ENCODE measurements around the gene GCM1. TPM values are rescaled to one million over a fixed set of nuclear protein-coding genes. Genes with fewer than 3 reads are reported as not detected.

Gene GCM1
- total RNA-seq, 4 donors from 2014 or later, result not detected

- Histone ChIP-seq H3K27me3 (no peaks in the 10 kb centered on the region), H3K9me3 (no peaks in the 10 kb centered on the region), H3K4me3 (no peak overlapping the region), H3K27ac (no peak overlapping the region), H3K4me1 (no peaks in the 10 kb centered on the region), H3K36me3 (peaks cover 0 to 94% (median 0%) of the 10 kb centered on the region in 3 donors)
- TF ChIP-seq, protein P1, sequence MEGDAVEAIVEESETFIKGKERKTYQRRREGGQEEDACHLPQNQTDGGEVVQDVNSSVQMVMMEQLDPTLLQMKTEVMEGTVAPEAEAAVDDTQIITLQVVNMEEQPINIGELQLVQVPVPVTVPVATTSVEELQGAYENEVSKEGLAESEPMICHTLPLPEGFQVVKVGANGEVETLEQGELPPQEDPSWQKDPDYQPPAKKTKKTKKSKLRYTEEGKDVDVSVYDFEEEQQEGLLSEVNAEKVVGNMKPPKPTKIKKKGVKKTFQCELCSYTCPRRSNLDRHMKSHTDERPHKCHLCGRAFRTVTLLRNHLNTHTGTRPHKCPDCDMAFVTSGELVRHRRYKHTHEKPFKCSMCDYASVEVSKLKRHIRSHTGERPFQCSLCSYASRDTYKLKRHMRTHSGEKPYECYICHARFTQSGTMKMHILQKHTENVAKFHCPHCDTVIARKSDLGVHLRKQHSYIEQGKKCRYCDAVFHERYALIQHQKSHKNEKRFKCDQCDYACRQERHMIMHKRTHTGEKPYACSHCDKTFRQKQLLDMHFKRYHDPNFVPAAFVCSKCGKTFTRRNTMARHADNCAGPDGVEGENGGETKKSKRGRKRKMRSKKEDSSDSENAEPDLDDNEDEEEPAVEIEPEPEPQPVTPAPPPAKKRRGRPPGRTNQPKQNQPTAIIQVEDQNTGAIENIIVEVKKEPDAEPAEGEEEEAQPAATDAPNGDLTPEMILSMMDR (IDR thresholded peaks at IDR 0.05), result no peak
- TF ChIP-seq POLR2A (IDR thresholded peaks at IDR 0.05), result no peak
- no peak for DNase-seq
Observed at GRCh38 chr6:53095270-53095669, 53.4 kb downstream of the GCM1 start.

- no peak for DNase-seq
- Histone ChIP-seq H3K4me1 (no peaks in the 10 kb centered on the region), H3K27ac (no peak overlapping the region), H3K9me3 (no peaks in the 10 kb centered on the region), H3K4me3 (no peak overlapping the region), H3K36me3 (peaks cover 0 to 89% (median 0%) of the 10 kb centered on the region in 3 donors), H3K27me3 (no peaks in the 10 kb centered on the region)
- TF ChIP-seq, protein P1 (IDR thresholded peaks at IDR 0.05), result no peak
- TF ChIP-seq POLR2A (IDR thresholded peaks at IDR 0.05), result no peak
Observed at GRCh38 chr6:53090576-53090975, 58.1 kb downstream of the GCM1 start.

DNA sequence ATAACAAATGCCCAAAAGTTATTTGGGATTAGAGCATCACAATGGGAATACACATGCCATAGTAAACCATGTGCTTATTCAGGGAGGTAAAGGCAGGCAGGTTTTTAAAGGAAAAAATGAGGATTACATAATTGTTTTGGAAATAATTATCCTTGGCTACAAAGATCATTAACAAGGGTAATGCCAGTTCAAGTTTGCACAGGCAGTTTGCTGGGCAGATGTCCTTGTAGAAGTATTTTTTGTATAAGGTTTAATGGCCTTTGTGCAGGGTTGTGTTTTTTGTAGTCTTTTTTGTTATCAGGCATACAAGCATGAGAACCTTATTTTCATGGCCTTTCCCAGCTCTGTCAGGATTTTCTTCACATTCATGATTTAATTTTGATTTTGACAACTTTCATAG is 58.7 kb downstream of the GCM1 start:
- peaks cover 0 to 89% (median 0%) of the 10 kb centered on the region in 3 donors for H3K36me3 ChIP-seq

GRCh38 chr6:53086302-53086701 is 62.3 kb downstream of the GCM1 start:
- no peak for DNase-seq
- TF ChIP-seq, protein P1 (IDR thresholded peaks at IDR 0.05), result no peak
- TF ChIP-seq POLR2A (IDR thresholded peaks at IDR 0.05), result no peak
- Histone ChIP-seq H3K27me3 (no peaks in the 10 kb centered on the region), H3K9me3 (no peaks in the 10 kb centered on the region), H3K4me1 (no peaks in the 10 kb centered on the region), H3K4me3 (no peak overlapping the region), H3K27ac (no peak overlapping the region), H3K36me3 (peaks cover 0 to 91% (median 0%) of the 10 kb centered on the region in 3 donors)

More for the DNA sequence above, 58.7 kb downstream of the GCM1 start:
- H3K27me3 ChIP-seq, result no peaks in the 10 kb centered on the region
- H3K4me3 ChIP-seq, result no peak overlapping the region
- DNase-seq, result no peak
- no peak for TF ChIP-seq POLR2A (IDR thresholded peaks at IDR 0.05)
- TF ChIP-seq, protein P1 (IDR thresholded peaks at IDR 0.05), result no peak
- H3K27ac ChIP-seq, result no peak overlapping the region
- H3K9me3 ChIP-seq, result no peaks in the 10 kb centered on the region
- H3K4me1 ChIP-seq, result no peaks in the 10 kb centered on the region

DNA sequence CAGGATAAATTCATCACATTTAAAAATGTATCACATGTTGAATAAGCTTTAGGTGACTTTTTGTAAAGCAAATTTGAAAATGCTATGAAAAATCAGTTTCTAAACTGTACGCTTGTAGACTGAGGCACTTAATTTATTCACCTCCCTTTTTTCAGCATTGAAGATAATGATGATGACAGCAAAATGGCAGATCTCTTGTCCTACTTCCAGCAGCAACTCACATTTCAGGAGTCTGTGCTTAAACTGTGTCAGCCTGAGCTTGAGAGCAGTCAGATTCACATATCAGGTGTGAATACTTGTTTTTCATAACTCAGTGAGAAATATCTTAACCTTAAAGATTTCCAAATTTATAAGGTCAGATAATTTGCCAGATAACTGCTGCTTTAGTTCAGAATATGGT is 67.8 kb downstream of the GCM1 start:
- no peaks in the 10 kb centered on the region for H3K4me1 ChIP-seq
- H3K27ac ChIP-seq, result no peak overlapping the region
- TF ChIP-seq, protein P1 (IDR thresholded peaks at IDR 0.05), result no peak
- TF ChIP-seq POLR2A (IDR thresholded peaks at IDR 0.05), result no peak
- H3K27me3 ChIP-seq, result no peaks in the 10 kb centered on the region
- DNase-seq, result no peak
- H3K4me3 ChIP-seq, result no peak overlapping the region
- H3K9me3 ChIP-seq, result no peaks in the 10 kb centered on the region
- H3K36me3 ChIP-seq, result peaks cover 0 to 95% (median 0%) of the 10 kb centered on the region in 3 donors

Small RNA genes within 50 kb of the gene (small RNA-seq; reads per million reads assigned to genes)
- 0 reads per million in 2 donors for gene RN7SL244P
- gene RNU6-464P, result 0 reads per million in 2 donors

Other genes with a start within 250 kb of the GCM1 start
- not detected for gene GSTA3, start 239.1 kb downstream of the GCM1 start, total RNA-seq
- 10 to 100 TPM; 13.9 to 17.9 (median 15.0) TPM for gene GSTA4, start 153.6 kb downstream of the GCM1 start, total RNA-seq
- gene CILK1, start 87.0 kb downstream of the GCM1 start, total RNA-seq, result 10 to 100 TPM; 14.9 to 21.0 (median 17.4) TPM
- gene FBXO9, start 83.4 kb downstream of the GCM1 start, total RNA-seq, result 100 to 1,000 TPM in 1 of 4 donors, 10 to 100 TPM in 3; 62.5 to 109 (median 76.6) TPM
- 100 to 1,000 TPM in 1 of 4 donors, 10 to 100 TPM in 3; 40.3 to 101 (median 78.6) TPM for gene ELOVL5, start 200.1 kb upstream of the GCM1 start, total RNA-seq

Measured in Peyer's patch (tissue), 4 donors.